HFF-Myc (cell line): ENCODE results near the gene GRWD1.

Experiments used
- DNase-seq: peaks from one replicate; pipeline ENCODE4 v3.0.0-alpha.2; 2011; ENCODE audit warnings: low read depth; ENCODE audit errors: extremely low read depth
- H3K4me3 ChIP-seq: replicated peaks from 2 replicates; pipeline ENCODE4 v1.5.1; 2011; ENCODE audit warnings: low read depth, mild to moderate bottlenecking, control low read depth, low read length
- CTCF ChIP-seq: IDR thresholded peaks from 2 replicates; pipeline ENCODE4 v1.5.1; 2012; ENCODE audit warnings: mild to moderate bottlenecking, low read depth, low read length, control low read depth; ENCODE audit errors: missing control alignments

GRWD1 gene

GRCh38 chr19:48415395-48415794, 30.4 kb upstream of the GRWD1 start:
- H3K4me3 ChIP-seq: no peak overlapping the region
- DNase-seq: no peak
- no peak for TF ChIP-seq CTCF

GRCh38 chr19:48415806-48416221, 30.0 kb upstream of the GRWD1 start:
- H3K4me3 ChIP-seq: no peak overlapping the region
- DNase-seq: no peak
- no peak for TF ChIP-seq CTCF

- H3K4me3 ChIP-seq: no peak overlapping the region
- TF ChIP-seq CTCF: no peak
- DNase-seq: no peak
Measured at GRCh38 chr19:48417421-48417820, 28.4 kb upstream of the GRWD1 start.

- no peak for TF ChIP-seq CTCF
- DNase-seq: no peak
- no peak overlapping the region for H3K4me3 ChIP-seq
Measured at GRCh38 chr19:48418317-48419064, 27.3 kb upstream of the GRWD1 start.

GRCh38 chr19:48419158-48419920, 26.4 kb upstream of the GRWD1 start:
- no peak overlapping the region for H3K4me3 ChIP-seq
- no peak for DNase-seq
- TF ChIP-seq CTCF: no peak

GRCh38 chr19:48421548-48421947, 24.2 kb upstream of the GRWD1 start:
- no peak for DNase-seq
- TF ChIP-seq CTCF: no peak

More at GRCh38 chr19:48421548-48421947, 24.2 kb upstream of the GRWD1 start:
- H3K4me3 ChIP-seq: no peak overlapping the region
